Spleen (tissue), 7 donors: Measurements from ENCODE around the gene CDHR2.

ENCODE experiments used
- POLR2A ChIP-seq, 3 donors: fragments of 450-650 bp; IDR thresholded peaks; one replicate each; pipeline ENCODE4 v1.5.1; 2017; ENCODE audit warnings: antibody characterized with exemption in 3 of 3, mild to moderate bottlenecking in 1 of 3
- TF ChIP-seq, protein P1 (sequence below), 11 experiments: fragments of 200-600 bp in 7 of 11; fragments of 450-650 bp in 4 of 11; sonication (generic) in 4 of 11; IDR thresholded peaks in 8 of 11; conservative IDR thresholded peaks in 3 of 11; 1 replicate in 7 of 11; 2 replicates in 4 of 11; pipeline versions ENCODE4 v1.4.0 to v1.8.0; 2016 to 2021; ENCODE audit warnings: antibody characterized with exemption in 11 of 11, inconsistent platforms in 4 of 11, mild to moderate bottlenecking in 1 of 11
- donor health status: DM: no; HTN: no; CAD: no; lungs with moderate emphysema.
- donor health status: DM: no; HTN: no; CAD: no.
- donor health status: DM: no; HTN: no; CAD: no.

DNA sequence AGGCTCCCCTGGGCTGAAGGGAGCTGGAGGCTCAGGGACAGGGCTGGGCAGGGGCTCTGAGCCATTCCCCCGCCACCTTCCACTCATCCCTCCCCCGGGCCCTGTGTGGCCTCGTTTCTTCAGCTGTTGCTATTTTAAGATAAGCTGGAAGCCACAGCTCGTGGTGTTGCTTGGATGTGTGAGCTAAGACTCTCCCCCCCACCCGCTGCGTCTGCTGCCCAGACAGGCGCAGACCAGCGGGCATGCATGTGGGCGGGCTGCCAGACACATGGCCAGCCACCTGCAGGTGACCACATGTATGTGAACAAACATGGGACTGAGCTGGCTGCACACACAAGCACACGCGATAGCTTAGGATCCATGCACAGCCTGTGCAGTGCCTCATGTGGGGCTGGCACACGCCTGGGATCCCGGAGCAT is 72.5 kb downstream of the CDHR2 start:
- TF ChIP-seq POLR2A (IDR thresholded peaks at IDR 0.05) = no peak
- TF ChIP-seq, protein P1, sequence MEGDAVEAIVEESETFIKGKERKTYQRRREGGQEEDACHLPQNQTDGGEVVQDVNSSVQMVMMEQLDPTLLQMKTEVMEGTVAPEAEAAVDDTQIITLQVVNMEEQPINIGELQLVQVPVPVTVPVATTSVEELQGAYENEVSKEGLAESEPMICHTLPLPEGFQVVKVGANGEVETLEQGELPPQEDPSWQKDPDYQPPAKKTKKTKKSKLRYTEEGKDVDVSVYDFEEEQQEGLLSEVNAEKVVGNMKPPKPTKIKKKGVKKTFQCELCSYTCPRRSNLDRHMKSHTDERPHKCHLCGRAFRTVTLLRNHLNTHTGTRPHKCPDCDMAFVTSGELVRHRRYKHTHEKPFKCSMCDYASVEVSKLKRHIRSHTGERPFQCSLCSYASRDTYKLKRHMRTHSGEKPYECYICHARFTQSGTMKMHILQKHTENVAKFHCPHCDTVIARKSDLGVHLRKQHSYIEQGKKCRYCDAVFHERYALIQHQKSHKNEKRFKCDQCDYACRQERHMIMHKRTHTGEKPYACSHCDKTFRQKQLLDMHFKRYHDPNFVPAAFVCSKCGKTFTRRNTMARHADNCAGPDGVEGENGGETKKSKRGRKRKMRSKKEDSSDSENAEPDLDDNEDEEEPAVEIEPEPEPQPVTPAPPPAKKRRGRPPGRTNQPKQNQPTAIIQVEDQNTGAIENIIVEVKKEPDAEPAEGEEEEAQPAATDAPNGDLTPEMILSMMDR (IDR thresholded peaks at IDR 0.05 in 8 of 11, conservative IDR thresholded peaks at IDR 0.05 in 3 of 11) = no peak
